Measurements from ENCODE around the gene LRMDA. TPM values are rescaled to one million over a fixed set of nuclear protein-coding genes. Genes with fewer than 3 reads are reported as not detected.

LRMDA gene
- polyA plus RNA-seq, 1 donor (not counting 4 experiments of a cell fraction or from before 2014, with no cell fraction given), result not detected

DNA sequence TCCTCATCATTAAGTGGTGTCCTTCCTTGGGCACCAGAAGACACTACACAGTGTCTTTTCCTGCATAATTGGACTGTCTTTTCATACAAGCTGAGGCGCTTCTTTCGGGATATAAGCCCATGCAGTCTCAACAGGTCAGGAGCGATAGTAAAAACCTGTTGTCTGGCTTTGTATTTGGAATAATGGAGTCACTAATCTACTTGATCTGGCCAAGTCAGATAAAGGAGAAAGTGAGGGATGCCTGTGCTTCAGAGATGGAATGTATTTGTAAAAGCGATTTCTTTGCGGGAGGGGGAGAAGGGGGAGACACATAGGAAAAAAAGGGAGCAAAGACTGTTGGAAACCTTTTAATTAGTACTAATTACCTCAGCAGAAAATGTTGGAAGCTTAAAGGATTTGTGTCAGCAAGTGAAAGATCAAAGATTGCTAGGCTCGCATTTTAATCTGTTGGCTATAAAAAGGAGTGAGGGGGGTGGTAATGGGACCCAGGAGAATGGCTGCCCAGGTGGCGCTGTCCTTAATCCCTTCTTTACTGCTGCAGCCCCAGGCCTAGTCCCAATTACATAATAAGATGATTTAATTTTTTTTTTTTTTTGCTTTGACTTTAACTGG, 581.4 kb downstream of the LRMDA start:
- no peak overlapping the region for H2AFZ ChIP-seq (ENCODE audit: control insufficient read depth, low read length)
- dilution Hi-C loops (cut with MboI; ENCODE audit: extremely low pct_ligation_motif_present, low sequenced_read_pairs), result no loop called here
- H3K4me2 ChIP-seq (ENCODE audit: control insufficient read depth, extremely low read depth, insufficient read depth, low read depth, low read length), result no peak overlapping the region
- no peaks in the 10 kb centered on the region for H3K9me1 ChIP-seq (ENCODE audit: control insufficient read depth, extremely low read depth, insufficient read depth, low read length)
- H4K20me1 ChIP-seq (ENCODE audit: control insufficient read depth, extremely low read depth, insufficient read depth, low read length), result no peaks in the 10 kb centered on the region
- FAIRE-seq, result no peak
- H3K9ac ChIP-seq (ENCODE audit: control insufficient read depth, extremely low read depth, insufficient read depth, low read length), result no peak overlapping the region
- no peaks in the 10 kb centered on the region for H3K4me1 ChIP-seq (ENCODE audit: control insufficient read depth, extremely low read depth, insufficient read depth, low read length)
- no peak overlapping the region for H3K27ac ChIP-seq (ENCODE audit: control insufficient read depth, insufficient read depth, low read length)
- no peaks in the 10 kb centered on the region for H3K9me3 ChIP-seq (ENCODE audit: control insufficient read depth, low read depth, low read length)
- no peak for DNase-seq (ENCODE audit: low read depth, low spot score)
- no peaks in the 10 kb centered on the region for H3K36me3 ChIP-seq (ENCODE audit: control insufficient read depth in 2 of 2, extremely low read depth in 1 of 2, insufficient read depth in 2 of 2, low read length in 2 of 2)
- peaks cover 8% of the 10 kb centered on the region for H3K27me3 ChIP-seq (ENCODE audit: control insufficient read depth, extremely low read depth, insufficient read depth, low read length)
- no peaks in the 10 kb centered on the region for H3K79me2 ChIP-seq (ENCODE audit: control insufficient read depth, insufficient read depth, low read length)
- TF ChIP-seq EZH2 (IDR thresholded peaks at IDR 0.05; ENCODE audit: low read length), result no peak
- TF ChIP-seq, protein P1, sequence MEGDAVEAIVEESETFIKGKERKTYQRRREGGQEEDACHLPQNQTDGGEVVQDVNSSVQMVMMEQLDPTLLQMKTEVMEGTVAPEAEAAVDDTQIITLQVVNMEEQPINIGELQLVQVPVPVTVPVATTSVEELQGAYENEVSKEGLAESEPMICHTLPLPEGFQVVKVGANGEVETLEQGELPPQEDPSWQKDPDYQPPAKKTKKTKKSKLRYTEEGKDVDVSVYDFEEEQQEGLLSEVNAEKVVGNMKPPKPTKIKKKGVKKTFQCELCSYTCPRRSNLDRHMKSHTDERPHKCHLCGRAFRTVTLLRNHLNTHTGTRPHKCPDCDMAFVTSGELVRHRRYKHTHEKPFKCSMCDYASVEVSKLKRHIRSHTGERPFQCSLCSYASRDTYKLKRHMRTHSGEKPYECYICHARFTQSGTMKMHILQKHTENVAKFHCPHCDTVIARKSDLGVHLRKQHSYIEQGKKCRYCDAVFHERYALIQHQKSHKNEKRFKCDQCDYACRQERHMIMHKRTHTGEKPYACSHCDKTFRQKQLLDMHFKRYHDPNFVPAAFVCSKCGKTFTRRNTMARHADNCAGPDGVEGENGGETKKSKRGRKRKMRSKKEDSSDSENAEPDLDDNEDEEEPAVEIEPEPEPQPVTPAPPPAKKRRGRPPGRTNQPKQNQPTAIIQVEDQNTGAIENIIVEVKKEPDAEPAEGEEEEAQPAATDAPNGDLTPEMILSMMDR (optimal IDR thresholded peaks at IDR 0.05 in 1 of 3, IDR thresholded peaks at IDR 0.05 in 1 of 3, conservative IDR thresholded peaks at IDR 0.05 in 1 of 3; ENCODE audit: extremely low read depth in 1 of 3, insufficient read depth in 2 of 3, low read length in 3 of 3), result no peak
- H3K4me3 ChIP-seq (ENCODE audit: control insufficient read depth in 2 of 3, extremely low read depth in 1 of 3, insufficient read depth in 2 of 3, low read depth in 1 of 3, low read length in 3 of 3), result no peak overlapping the region

DNA sequence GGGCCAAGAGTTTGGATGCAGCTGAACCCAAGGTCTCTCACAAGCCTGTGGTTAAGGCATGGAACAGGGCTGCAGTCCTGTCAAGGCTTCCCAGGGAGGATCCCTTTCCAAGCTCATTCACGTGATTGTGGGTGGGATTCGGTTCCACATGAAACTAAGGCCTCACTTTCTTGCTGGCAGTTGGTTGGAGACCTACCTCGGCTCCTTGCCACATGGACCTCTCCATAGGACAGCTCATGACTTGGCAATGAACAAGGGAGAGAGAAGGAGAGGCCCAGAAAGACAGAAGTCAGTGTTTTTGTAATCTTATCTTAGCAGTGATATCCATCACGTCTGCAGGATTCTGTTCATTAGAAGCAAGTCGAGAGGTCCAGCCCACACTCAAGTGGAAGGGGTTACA, 583.8 kb downstream of the LRMDA start:
- H3K9ac ChIP-seq (ENCODE audit: control insufficient read depth, extremely low read depth, insufficient read depth, low read length), result no peak overlapping the region
- H3K9me1 ChIP-seq (ENCODE audit: control insufficient read depth, extremely low read depth, insufficient read depth, low read length), result no peaks in the 10 kb centered on the region
- H3K27me3 ChIP-seq (ENCODE audit: control insufficient read depth, extremely low read depth, insufficient read depth, low read length), result no peaks in the 10 kb centered on the region
- FAIRE-seq, result no peak
- no peaks in the 10 kb centered on the region for H3K36me3 ChIP-seq (ENCODE audit: control insufficient read depth in 2 of 2, extremely low read depth in 1 of 2, insufficient read depth in 2 of 2, low read length in 2 of 2)
- H3K4me2 ChIP-seq (ENCODE audit: control insufficient read depth, extremely low read depth, insufficient read depth, low read depth, low read length), result no peak overlapping the region
- no peak for TF ChIP-seq EZH2 (IDR thresholded peaks at IDR 0.05; ENCODE audit: low read length)
- TF ChIP-seq, protein P1 (optimal IDR thresholded peaks at IDR 0.05 in 1 of 3, IDR thresholded peaks at IDR 0.05 in 1 of 3, conservative IDR thresholded peaks at IDR 0.05 in 1 of 3; ENCODE audit: extremely low read depth in 1 of 3, insufficient read depth in 2 of 3, low read length in 3 of 3), result no peak
- no peak overlapping the region for H3K27ac ChIP-seq (ENCODE audit: control insufficient read depth, insufficient read depth, low read length)
- no peak overlapping the region for H2AFZ ChIP-seq (ENCODE audit: control insufficient read depth, low read length)
- H4K20me1 ChIP-seq (ENCODE audit: control insufficient read depth, extremely low read depth, insufficient read depth, low read length), result no peaks in the 10 kb centered on the region
- H3K79me2 ChIP-seq (ENCODE audit: control insufficient read depth, insufficient read depth, low read length), result no peaks in the 10 kb centered on the region
- DNase-seq (ENCODE audit: low read depth, low spot score), result no peak
- dilution Hi-C loops (cut with MboI; ENCODE audit: extremely low pct_ligation_motif_present, low sequenced_read_pairs), result no loop called here
- no peaks in the 10 kb centered on the region for H3K4me1 ChIP-seq (ENCODE audit: control insufficient read depth, extremely low read depth, insufficient read depth, low read length)
- no peaks in the 10 kb centered on the region for H3K9me3 ChIP-seq (ENCODE audit: control insufficient read depth, low read depth, low read length)
- no peak overlapping the region for H3K4me3 ChIP-seq (ENCODE audit: control insufficient read depth in 2 of 3, extremely low read depth in 1 of 3, insufficient read depth in 2 of 3, low read depth in 1 of 3, low read length in 3 of 3)

Measured in keratinocyte (primary cell).